ENCODE results near the gene C3orf80.

- TF ChIP-seq, protein P1, sequence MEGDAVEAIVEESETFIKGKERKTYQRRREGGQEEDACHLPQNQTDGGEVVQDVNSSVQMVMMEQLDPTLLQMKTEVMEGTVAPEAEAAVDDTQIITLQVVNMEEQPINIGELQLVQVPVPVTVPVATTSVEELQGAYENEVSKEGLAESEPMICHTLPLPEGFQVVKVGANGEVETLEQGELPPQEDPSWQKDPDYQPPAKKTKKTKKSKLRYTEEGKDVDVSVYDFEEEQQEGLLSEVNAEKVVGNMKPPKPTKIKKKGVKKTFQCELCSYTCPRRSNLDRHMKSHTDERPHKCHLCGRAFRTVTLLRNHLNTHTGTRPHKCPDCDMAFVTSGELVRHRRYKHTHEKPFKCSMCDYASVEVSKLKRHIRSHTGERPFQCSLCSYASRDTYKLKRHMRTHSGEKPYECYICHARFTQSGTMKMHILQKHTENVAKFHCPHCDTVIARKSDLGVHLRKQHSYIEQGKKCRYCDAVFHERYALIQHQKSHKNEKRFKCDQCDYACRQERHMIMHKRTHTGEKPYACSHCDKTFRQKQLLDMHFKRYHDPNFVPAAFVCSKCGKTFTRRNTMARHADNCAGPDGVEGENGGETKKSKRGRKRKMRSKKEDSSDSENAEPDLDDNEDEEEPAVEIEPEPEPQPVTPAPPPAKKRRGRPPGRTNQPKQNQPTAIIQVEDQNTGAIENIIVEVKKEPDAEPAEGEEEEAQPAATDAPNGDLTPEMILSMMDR (IDR thresholded peaks at IDR 0.05), result no peak
- TF ChIP-seq EP300 (IDR thresholded peaks at IDR 0.05; ENCODE audit: low read depth), result no peak
- no peak for TF ChIP-seq POLR2A (IDR thresholded peaks at IDR 0.05)
- no peak for TF ChIP-seq POLR2AphosphoS5 (IDR thresholded peaks at IDR 0.05)
Measured at GRCh38 chr3:160194438-160194837, 30.8 kb upstream of the C3orf80 start.
